Lung (tissue), 12 donors: ENCODE results near the gene CITED2. TPM values are rescaled to one million over a fixed set of nuclear protein-coding genes. Genes with fewer than 3 reads are reported as not detected.
A peak's percentile ranks its signal among the peaks of the same experiment; 100 is the strongest.

ENCODE experiments used
- ATAC-seq: fragments of 200-7000 bp; cut with Tn5 transposase; one replicate; pipeline ENCODE4 v1.9.1; 2020; ENCODE audit warnings: moderate number of reproducible peaks; ENCODE audit not compliant: insufficient read depth, low FRiP score
- DNase-seq, 3 donors: peaks; one replicate each; pipeline ENCODE4 v3.0.0-alpha.2; 2013 to 2017
- H3K27ac ChIP-seq, 2 donors: one replicate each; pipeline ENCODE4 v1.5.1; 2013; ENCODE audit warnings: mild to moderate bottlenecking in 2 of 2, moderate library complexity in 2 of 2, control low read depth in 1 of 2, inconsistent platforms in 1 of 2, low read depth in 1 of 2, low read length in 1 of 2
- H3K27me3 ChIP-seq, 3 donors: one replicate each; pipeline ENCODE4 v1.5.1; 2013; ENCODE audit warnings: low read length in 2 of 3; ENCODE audit not compliant: control insufficient read depth in 3 of 3, insufficient read depth in 3 of 3
- H3K36me3 ChIP-seq, 4 donors: one replicate each; pipeline ENCODE4 v1.5.1; 2013; ENCODE audit warnings: low read length in 4 of 4, mild to moderate bottlenecking in 1 of 4, moderate library complexity in 1 of 4; ENCODE audit not compliant: control insufficient read depth in 4 of 4, insufficient read depth in 4 of 4
- H3K4me1 ChIP-seq, 5 donors: one replicate each; pipeline ENCODE4 v1.5.1; 2013; ENCODE audit warnings: low read length in 5 of 5, mild to moderate bottlenecking in 2 of 5, moderate library complexity in 1 of 5; ENCODE audit not compliant: control insufficient read depth in 5 of 5, insufficient read depth in 5 of 5
- H3K4me3 ChIP-seq: one replicate; pipeline ENCODE4 v1.5.1; 2013; ENCODE audit warnings: mild to moderate bottlenecking, control low read depth, moderate library complexity
- H3K9ac ChIP-seq, 2 donors: one replicate each; pipeline ENCODE4 v1.5.1; 2013; ENCODE audit warnings: low read length in 2 of 2, control low read depth in 1 of 2; ENCODE audit not compliant: insufficient read depth in 1 of 2
- H3K9me3 ChIP-seq, 4 donors: one replicate each; pipeline ENCODE4 v1.5.1; 2013; ENCODE audit warnings: low read length in 3 of 4, mild to moderate bottlenecking in 1 of 4, moderate library complexity in 1 of 4; ENCODE audit not compliant: control insufficient read depth in 4 of 4, insufficient read depth in 3 of 4
- WGBS, 2 donors: extraction: QIAGEN DNeasy Blood & Tissue Kit; methylation state at CpG; one replicate each; pipeline ENCODE4 v1.1.7; 2013; 5-methylcytosine and 5-hydroxymethylcytosine counted together
- polyA plus RNA-seq, 2 donors: library from polyadenylated mRNA; stranded (reverse); fragments of 200-250 nt; gene quantifications; one replicate each; pipeline ENCODE4 v1.2.1, GENCODE V29; 2013
- total RNA-seq, 2 donors: library from RNA; depleted of rRNA in 1 of 2; stranded (reverse); fragments of >200 nt in 1 of 2; gene quantifications; one replicate each; pipeline ENCODE4 v1.2.1, GENCODE V29; 2014 to 2021
- TF ChIP-seq, protein P1 (sequence below): IDR thresholded peaks from 2 replicates; pipeline ENCODE4 v1.5.1; 2012; ENCODE audit warnings: mild to moderate bottlenecking; ENCODE audit errors: control extremely low read depth, extremely low read depth
- donor health status: control.
- donor health status: control.
- donor health status: Bipolar disorder and iron deficiency.
- donor health status: healthy.
- donor health status: DM: yes; HTN: yes; CAD: no.

The CITED2 gene
- total and polyA plus RNA-seq, 4 donors, result 34.3 to 220 (median 118) TPM

DNA sequence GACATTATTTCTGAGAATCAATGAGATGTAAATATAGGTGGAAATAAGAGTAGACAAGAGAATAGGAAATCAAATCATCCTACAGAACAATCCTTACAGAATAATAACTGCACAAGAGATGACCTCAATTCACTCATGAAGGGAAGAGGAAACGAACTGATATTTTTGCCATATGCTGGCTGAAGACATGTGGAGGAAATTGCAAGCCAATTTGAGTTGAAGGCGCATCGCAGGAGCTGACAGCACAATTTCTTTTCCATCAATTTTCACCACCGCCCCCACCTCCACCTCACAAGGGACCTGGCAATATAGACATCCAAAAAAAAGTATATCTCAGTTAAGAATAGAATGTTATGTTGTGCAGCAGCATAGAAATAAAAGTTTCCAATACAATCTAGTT, 20.3 kb downstream of the CITED2 start:
- DNase-seq (no peak), ATAC-seq (no peak)
- Histone ChIP-seq H3K9me3 (peaks cover 0 to 2% (median 0%) of the 10 kb centered on the region in 4 donors), H3K4me1 (peaks cover 0 to 4% (median 0%) of the 10 kb centered on the region in 5 donors), H3K4me3 (no peak overlapping the region), H3K36me3 (no peaks in the 10 kb centered on the region), H3K9ac (no peak overlapping the region), H3K27ac (no peak overlapping the region), H3K27me3 (no peaks in the 10 kb centered on the region)
- 53 to 60% methylated on average over 4 of the region's 4 CpGs for WGBS, 2 donors
- TF ChIP-seq, protein P1, sequence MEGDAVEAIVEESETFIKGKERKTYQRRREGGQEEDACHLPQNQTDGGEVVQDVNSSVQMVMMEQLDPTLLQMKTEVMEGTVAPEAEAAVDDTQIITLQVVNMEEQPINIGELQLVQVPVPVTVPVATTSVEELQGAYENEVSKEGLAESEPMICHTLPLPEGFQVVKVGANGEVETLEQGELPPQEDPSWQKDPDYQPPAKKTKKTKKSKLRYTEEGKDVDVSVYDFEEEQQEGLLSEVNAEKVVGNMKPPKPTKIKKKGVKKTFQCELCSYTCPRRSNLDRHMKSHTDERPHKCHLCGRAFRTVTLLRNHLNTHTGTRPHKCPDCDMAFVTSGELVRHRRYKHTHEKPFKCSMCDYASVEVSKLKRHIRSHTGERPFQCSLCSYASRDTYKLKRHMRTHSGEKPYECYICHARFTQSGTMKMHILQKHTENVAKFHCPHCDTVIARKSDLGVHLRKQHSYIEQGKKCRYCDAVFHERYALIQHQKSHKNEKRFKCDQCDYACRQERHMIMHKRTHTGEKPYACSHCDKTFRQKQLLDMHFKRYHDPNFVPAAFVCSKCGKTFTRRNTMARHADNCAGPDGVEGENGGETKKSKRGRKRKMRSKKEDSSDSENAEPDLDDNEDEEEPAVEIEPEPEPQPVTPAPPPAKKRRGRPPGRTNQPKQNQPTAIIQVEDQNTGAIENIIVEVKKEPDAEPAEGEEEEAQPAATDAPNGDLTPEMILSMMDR, result no peak

DNA sequence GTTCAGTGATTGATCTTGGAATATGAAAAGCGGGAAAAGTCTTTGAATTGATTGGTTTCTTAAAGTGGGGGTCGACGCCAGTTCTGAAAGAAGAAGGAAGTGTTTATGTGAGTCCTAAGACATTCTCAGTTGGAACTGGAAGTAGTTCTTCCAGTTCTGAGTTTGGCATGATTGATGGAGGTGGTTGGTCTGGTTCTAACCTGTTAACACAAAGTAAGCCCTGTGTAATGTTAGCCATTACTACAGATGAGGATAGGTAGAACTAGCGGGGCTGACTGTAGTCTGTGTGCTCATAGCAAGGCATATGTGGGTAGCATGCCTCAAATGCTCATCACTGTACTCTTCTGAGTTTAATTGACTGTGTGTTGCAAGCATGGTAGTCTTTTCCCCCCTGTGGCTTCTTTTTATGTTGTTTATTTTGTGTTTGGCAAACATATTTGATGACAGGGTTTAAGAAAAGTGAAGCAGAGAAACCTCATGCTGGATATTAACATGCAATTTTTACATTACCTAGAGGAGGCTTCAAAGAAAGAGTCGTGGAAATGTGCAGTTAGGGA, 24.9 kb downstream of the CITED2 start:
- no peak for ATAC-seq
- no peak overlapping the region for H3K27ac ChIP-seq

DNA sequence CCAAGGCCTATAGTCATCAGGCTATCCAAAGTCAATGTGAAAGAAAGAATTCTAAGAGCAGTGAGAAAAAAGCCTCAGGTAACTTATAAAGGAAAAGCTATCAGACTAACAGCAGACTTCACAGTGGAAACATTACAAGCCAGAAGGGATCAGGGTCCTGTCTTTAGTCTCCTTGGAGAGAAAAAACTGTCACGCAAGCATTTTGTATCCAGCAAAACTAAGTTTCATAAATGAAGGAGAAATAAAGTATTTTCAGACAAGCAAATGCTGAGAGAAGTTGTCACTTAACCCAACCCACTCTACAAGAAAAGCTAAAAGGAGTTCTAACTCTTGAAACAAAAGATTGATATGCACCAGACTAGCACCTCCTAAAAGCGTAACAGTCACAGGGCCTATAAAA, 28.1 kb downstream of the CITED2 start:
- no peak for DNase-seq
- Histone ChIP-seq H3K4me3 (no peak overlapping the region), H3K27me3 (no peaks in the 10 kb centered on the region), H3K36me3 (no peaks in the 10 kb centered on the region), H3K9ac (no peak overlapping the region), H3K27ac (no peak overlapping the region), H3K4me1 (peaks cover 0 to 3% (median 0%) of the 10 kb centered on the region in 5 donors), H3K9me3 (no peaks in the 10 kb centered on the region)
- ATAC-seq, result no peak
- TF ChIP-seq, protein P1, result no peak
- WGBS, 2 donors, result 99% methylated on average over 2 of the region's 2 CpGs

More for the DNA sequence above, 24.9 kb downstream of the CITED2 start:
- Histone ChIP-seq H3K4me3 (no peak overlapping the region), H3K36me3 (no peaks in the 10 kb centered on the region), H3K9ac (no peak overlapping the region), H3K9me3 (no peaks in the 10 kb centered on the region), H3K27me3 (no peaks in the 10 kb centered on the region), H3K4me1 (peaks cover 0 to 4% (median 0%) of the 10 kb centered on the region in 5 donors)
- TF ChIP-seq, protein P1, result no peak
- 22 to 61% methylated on average over 5 of the region's 5 CpGs for WGBS, 2 donors
- peak in 1 of 3 donors; percentile 38 for DNase-seq
